GM18868 (cell line): Measurements from ENCODE around the gene CLCNKA.
"Not testable (repeated sequence)": the region's sequence is repeated elsewhere in the genome, so short reads cannot be mapped to it uniquely, and the experiment has no call there.

Source experiments
- ATAC-seq: cut with Tn5 transposase; IDR thresholded peaks from one replicate; pipeline ENCODE4 v1.9.1; 2021; ENCODE audit warnings: mild to moderate bottlenecking, moderate library complexity; ENCODE audit not compliant: unreplicated experiment

Gene CLCNKA

GRCh38 chr1:15997076-15997585 is 24.7 kb upstream of the CLCNKA start:
- ATAC-seq = no peak

- no peak for ATAC-seq
Measured at GRCh38 chr1:15997637-15998280, 24.1 kb upstream of the CLCNKA start.

GRCh38 chr1:15998929-15999328 is 22.9 kb upstream of the CLCNKA start:
- no peak for ATAC-seq

- ATAC-seq = not testable (repeated sequence)
Measured at GRCh38 chr1:16001274-16001673, 20.6 kb upstream of the CLCNKA start.

GRCh38 chr1:16005597-16005996 is 16.2 kb upstream of the CLCNKA start:
- ATAC-seq = no peak

GRCh38 chr1:16006010-16006409 is 15.8 kb upstream of the CLCNKA start:
- ATAC-seq = no peak

- ATAC-seq = no peak
Measured at GRCh38 chr1:16006552-16007485, 15.0 kb upstream of the CLCNKA start.

- no peak for ATAC-seq
Measured at GRCh38 chr1:16007671-16008341, 14.0 kb upstream of the CLCNKA start.

GRCh38 chr1:16009030-16009460 is 12.8 kb upstream of the CLCNKA start:
- no peak for ATAC-seq

- no peak for ATAC-seq
Measured at GRCh38 chr1:16009678-16010077, 12.2 kb upstream of the CLCNKA start.

GRCh38 chr1:16010837-16011236 is 11.0 kb upstream of the CLCNKA start:
- no peak for ATAC-seq

GRCh38 chr1:16011936-16012589 is 9.8 kb upstream of the CLCNKA start:
- no peak for ATAC-seq

- ATAC-seq = no peak
Measured at GRCh38 chr1:16012590-16013219, 9.1 kb upstream of the CLCNKA start.

- ATAC-seq = no peak
Measured at GRCh38 chr1:16013220-16013907, 8.5 kb upstream of the CLCNKA start.

- ATAC-seq = no peak
Measured at GRCh38 chr1:16013908-16014258, 8.0 kb upstream of the CLCNKA start.

GRCh38 chr1:16014509-16015482 is 7.0 kb upstream of the CLCNKA start:
- ATAC-seq = peak; percentile 41

GRCh38 chr1:16015491-16015890 is 6.3 kb upstream of the CLCNKA start:
- ATAC-seq = no peak

GRCh38 chr1:16015960-16016901 is 5.6 kb upstream of the CLCNKA start:
- no peak for ATAC-seq
